NCI-H2081 (cell line): ENCODE data around the gene HDAC5.
"Not testable (repeated sequence)": the region's sequence is repeated elsewhere in the genome, so short reads cannot be mapped to it uniquely, and the experiment has no call there.

ENCODE experiments used
- DNase-seq, 2 experiments: peaks; one replicate each; lab custom pipeline; 2025; lab: John Stamatoyannopoulos, UW

HDAC5 gene

GRCh38 chr17:44123356-44124117, at the start of gene HDAC5:
TSS of gene HDAC5 (minus strand) at chr17:44123641. CDS start at chr17:44117515, 6,126 bp downstream.
- DNase-seq, result peak; percentile 95 to 96

DNA sequence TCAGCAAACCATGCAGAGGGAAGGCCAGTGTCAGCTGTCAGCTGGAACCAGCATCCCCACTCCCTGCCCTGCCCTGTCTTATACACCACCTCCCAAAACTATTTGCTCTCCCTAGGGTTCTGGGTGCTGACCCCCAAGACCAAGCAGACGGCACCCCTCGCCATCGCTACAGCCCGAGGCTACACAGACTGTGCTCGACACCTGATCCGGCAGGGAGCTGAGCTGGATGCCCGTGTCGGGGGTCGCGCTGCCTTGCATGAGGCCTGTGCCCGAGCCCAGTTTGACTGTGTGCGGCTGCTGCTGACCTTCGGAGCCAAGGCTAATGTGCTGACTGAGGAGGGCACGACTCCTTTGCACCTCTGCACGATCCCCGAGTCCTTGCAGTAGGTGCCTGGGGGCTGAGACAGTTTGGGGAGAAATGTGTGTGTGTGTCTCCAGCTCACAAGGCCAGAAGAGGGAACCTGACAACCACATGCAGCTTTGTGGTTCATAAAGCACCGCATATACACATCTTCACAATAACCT, 48.6 kb upstream of the HDAC5 start:
- no peak for DNase-seq

GRCh38 chr17:44170499-44171201, 47.2 kb upstream of the HDAC5 start, which contains the start of gene ASB16:
TSS of gene ASB16 (plus strand) at chr17:44170704. CDS start at chr17:44170790, 86 bp downstream.
- peak in 1 of 2 experiments; percentile 55 for DNase-seq

- no peak for DNase-seq
Observed at GRCh38 chr17:44170135-44170498, 46.7 kb upstream of the HDAC5 start.

DNA sequence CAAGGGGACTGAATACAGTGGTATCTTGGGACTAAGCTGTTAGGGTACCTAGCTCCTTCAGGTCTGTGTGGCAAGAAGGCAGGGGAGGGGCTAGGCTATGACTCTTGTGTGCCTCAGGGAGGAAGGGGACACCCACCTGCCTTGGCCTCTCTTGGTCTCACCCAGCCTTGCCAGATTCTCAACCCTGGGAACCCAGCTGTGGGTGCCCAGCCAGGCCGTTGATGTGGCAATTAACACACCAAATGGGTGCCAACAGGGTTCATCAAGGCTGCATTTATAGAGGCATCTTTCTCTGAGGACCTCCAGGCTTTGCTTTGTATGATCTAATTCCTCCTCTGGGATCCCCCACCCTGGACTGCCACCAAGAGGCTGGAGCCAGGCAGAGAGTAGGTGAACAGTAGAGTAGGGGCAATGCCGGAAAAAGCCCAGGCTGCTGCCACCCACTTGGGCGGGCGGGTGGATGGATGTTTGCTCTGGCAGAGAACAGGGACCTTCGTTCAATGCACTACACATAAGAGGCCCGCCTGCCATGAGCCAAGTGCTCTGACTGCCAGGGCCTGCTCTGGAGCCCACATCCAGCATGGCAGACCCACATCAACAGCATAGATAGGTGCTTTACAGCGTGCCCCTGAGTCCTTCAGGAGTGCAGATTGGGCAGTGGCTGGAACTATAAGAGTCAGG, 43.9 kb upstream of the HDAC5 start:
- no peak for DNase-seq

- no peak for DNase-seq
Observed at GRCh38 chr17:44164476-44164875, 41.0 kb upstream of the HDAC5 start.

- no peak for DNase-seq
Observed at GRCh38 chr17:44159519-44160210, 36.2 kb upstream of the HDAC5 start.

DNA sequence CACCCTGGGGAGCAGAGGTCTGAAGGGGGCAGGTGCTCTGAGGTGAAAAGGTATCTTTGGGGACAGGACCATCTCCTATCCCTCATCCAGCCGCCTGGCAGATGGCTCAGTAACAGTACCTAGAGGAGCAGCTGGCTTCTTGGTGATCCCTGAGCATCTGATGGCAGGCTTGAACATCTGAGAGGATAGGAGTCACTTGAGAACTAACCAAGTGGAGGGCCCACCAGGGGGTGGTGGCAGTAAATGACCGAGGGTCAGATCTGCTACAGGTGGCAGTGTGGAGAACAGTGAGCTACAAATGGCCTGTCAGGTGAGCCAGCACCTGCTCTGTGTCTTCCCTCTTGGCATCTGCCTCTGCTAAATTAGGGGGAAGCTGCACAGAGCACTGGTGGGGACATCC, 32.0 kb upstream of the HDAC5 start:
- DNase-seq, result no peak

- no peak for DNase-seq
Observed at GRCh38 chr17:44152875-44153274, 29.4 kb upstream of the HDAC5 start.

GRCh38 chr17:44149750-44150329, 26.4 kb upstream of the HDAC5 start:
- no peak for DNase-seq

- not testable (repeated sequence) for DNase-seq
Observed at GRCh38 chr17:44149066-44149465, 25.6 kb upstream of the HDAC5 start.

- no peak for DNase-seq
Observed at GRCh38 chr17:44147812-44148211, 24.4 kb upstream of the HDAC5 start.

GRCh38 chr17:44146375-44147346, 23.2 kb upstream of the HDAC5 start:
- no peak for DNase-seq

DNA sequence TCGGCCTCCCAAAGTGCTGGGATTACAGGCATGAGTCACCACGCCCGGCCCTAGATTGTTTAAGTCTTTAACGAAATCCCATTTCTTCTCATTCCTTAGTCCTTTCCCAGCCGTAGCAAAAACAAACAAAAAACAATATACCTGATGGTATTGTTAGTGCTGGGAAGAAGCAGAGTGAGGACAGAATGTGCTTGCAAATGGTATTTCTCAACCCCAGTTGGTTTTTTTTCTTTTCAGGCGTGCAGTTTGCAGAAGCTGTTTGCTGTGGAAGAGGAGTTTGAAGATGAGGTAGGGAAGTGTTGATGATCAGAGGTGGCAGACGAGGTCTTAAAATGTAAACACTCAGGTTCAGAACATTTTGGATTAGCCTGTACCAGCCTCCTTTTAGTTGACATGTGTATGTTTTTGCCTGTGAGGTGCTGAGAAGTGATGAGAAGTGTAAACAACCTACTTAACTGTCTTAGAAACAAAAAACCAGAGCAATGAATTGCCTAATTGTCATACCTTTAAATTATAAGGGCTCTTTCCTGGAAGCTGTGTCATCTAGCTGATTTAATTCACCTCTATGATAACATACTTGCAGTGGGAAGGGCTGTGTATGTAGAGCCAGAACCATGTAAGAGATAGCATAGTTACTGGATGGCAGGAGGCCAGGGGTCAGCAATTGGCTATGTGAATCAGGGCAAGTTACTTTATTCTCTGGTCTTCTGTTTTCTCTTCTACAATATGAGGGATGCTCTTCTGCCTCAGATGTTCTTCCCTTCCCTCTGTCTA, 21.7 kb upstream of the HDAC5 start:
- DNase-seq, result no peak

- DNase-seq, result not testable (repeated sequence)
Observed at GRCh38 chr17:44143921-44144320, 20.5 kb upstream of the HDAC5 start.

GRCh38 chr17:44137891-44138709, 14.7 kb upstream of the HDAC5 start:
- peak; percentile 82 to 88 for DNase-seq

GRCh38 chr17:44134752-44135568, 11.5 kb upstream of the HDAC5 start:
- no peak for DNase-seq
